Mesodermal cell (in vitro differentiated cells): ENCODE data around the gene ESYT2.
A peak's percentile ranks its signal among the peaks of the same experiment; 100 is the strongest.

ENCODE experiments used
- H3K27ac ChIP-seq: 2 replicates; pipeline ENCODE4 v1.7.0; 2013; ENCODE audit warnings: mild to moderate bottlenecking, low read depth, low read length, moderate library complexity; ENCODE audit not compliant: severe bottlenecking
- H3K36me3 ChIP-seq: 2 replicates; pipeline ENCODE4 v1.7.1; 2013; ENCODE audit warnings: mild to moderate bottlenecking, low read length, moderate library complexity; ENCODE audit not compliant: control insufficient read depth, insufficient read depth
- H3K4me1 ChIP-seq: one replicate; pipeline ENCODE4 v1.7.1; 2013; ENCODE audit warnings: mild to moderate bottlenecking, low read length; ENCODE audit not compliant: insufficient read depth, control insufficient read depth, poor library complexity, severe bottlenecking
- H3K4me3 ChIP-seq: 2 replicates; pipeline ENCODE4 v1.7.0; 2013; ENCODE audit warnings: low read length, control low read depth, mild to moderate bottlenecking; ENCODE audit not compliant: insufficient read depth, poor library complexity, severe bottlenecking; ENCODE audit errors: extremely low read depth
- H3K9me3 ChIP-seq: 2 replicates; pipeline ENCODE4 v1.7.1; 2013; ENCODE audit warnings: mild to moderate bottlenecking, low read length, moderate library complexity; ENCODE audit not compliant: control insufficient read depth
- WGBS, 2 experiments: methylation state at CpG; one replicate each; pipeline ENCODE4 v1.1.5; 2013; ENCODE audit warnings: missing lambda C conversion rate in 2 of 2; ENCODE audit not compliant: insufficient coverage in 2 of 2; 5-methylcytosine and 5-hydroxymethylcytosine counted together

Gene ESYT2

DNA sequence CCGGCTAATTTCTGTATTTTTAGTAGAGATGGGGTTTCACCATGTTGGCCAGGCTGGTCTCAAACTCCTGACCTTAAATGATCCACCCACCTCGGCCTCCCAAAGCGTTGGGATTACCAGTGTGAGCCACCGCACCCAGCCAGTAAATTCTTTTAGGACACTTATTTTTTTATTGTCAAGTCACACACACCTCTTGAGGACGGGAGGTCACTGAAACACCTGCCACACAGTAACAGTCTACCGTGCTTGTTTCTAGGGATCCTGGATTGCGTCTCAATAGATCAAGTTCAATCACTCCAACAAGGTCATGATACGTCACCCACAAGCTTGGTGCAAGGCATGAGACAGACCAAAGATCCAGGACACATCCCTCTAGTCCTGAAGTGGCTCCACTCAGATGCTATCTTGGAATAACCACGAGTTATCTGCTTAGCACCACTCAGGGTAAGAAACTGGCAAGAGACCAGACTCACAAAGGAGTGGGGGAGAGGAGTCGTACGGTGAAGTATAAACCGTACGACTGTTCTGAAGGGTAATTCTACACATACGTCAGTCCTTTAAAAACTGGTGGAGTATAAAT lies 65.8 kb downstream of the ESYT2 start:
- 96 to 97% methylated on average over 10 to 13 of the region's 14 CpGs for WGBS, 2 experiments
- Histone ChIP-seq H3K9me3 (no peaks in the 10 kb centered on the region), H3K36me3 (peaks cover 87% of the 10 kb centered on the region), H3K4me3 (no peak overlapping the region), H3K4me1 (no peaks in the 10 kb centered on the region), H3K27ac (no peak overlapping the region)

DNA sequence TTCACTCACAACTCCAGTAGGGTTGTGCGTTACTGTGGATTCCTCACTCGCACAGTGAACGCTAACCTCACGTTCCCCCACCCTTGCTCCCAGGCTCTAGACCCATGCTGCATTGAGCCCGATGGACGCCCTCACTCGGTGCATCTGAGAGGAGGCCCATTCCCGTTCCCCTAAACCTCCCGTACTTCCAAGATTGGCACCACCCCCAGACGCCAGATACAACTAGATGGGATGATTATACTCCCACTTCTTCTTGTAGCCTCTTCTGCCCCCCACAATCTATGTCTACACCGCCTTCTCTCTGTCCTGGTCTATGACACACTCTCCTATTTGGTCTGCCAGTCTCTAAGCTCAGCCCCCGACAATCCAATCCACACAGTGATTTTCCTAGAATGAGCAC lies 67.4 kb downstream of the ESYT2 start:
- peaks cover 86% of the 10 kb centered on the region for H3K36me3 ChIP-seq
- H3K9me3 ChIP-seq = no peaks in the 10 kb centered on the region
- WGBS, 2 experiments = 89 to 98% methylated on average over 11 to 12 of the region's 12 CpGs
- no peaks in the 10 kb centered on the region for H3K4me1 ChIP-seq
- H3K27ac ChIP-seq = no peak overlapping the region
- H3K4me3 ChIP-seq = no peak overlapping the region

DNA sequence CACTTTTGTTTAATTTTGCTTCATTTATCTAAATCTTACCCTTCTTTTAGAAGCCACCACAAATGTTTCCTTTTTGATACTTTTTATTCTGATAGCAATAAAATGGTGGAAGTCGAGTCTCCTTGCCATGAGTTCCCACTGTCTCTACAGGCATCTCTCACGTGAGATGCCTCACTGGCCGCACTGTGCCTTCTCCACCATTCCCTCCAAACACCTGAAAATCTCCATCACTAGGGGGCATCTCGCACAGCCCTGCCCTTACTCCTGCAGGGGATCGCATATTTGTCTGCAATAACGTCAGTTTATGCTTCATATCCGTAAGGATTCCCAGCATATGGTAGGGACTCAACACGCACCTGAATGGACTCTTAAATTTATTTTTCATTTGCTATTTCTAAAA lies 68.4 kb downstream of the ESYT2 start:
- Histone ChIP-seq H3K9me3 (no peaks in the 10 kb centered on the region), H3K4me1 (no peaks in the 10 kb centered on the region), H3K4me3 (no peak overlapping the region), H3K36me3 (peaks cover 86% of the 10 kb centered on the region), H3K27ac (no peak overlapping the region)
- WGBS, 2 experiments = 91 to 92% methylated on average over 6 of the region's 8 CpGs

DNA sequence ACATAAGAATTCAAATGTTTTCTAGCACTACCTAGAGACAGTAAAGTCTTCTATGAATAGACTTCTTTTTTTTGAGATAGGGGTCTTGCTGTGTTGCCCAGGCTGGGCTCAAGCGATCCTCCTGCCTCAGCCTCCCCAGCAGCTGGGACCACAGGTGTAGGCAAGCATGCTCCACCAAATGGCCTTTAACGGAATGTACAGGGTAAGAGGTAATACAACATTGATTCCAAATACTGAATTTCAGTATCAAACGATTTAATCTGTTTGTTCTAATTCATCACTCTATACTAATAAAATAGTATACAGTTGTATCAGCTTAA lies 68.9 kb downstream of the ESYT2 start:
- 100% methylated on average over 1 of the region's 3 CpGs; no CpG with 5 or more reads in 1 of the 2 experiments for WGBS, 2 experiments
- Histone ChIP-seq H3K4me3 (no peak overlapping the region), H3K36me3 (peaks cover 84% of the 10 kb centered on the region), H3K27ac (no peak overlapping the region), H3K9me3 (no peaks in the 10 kb centered on the region), H3K4me1 (peaks cover 4% of the 10 kb centered on the region)

DNA sequence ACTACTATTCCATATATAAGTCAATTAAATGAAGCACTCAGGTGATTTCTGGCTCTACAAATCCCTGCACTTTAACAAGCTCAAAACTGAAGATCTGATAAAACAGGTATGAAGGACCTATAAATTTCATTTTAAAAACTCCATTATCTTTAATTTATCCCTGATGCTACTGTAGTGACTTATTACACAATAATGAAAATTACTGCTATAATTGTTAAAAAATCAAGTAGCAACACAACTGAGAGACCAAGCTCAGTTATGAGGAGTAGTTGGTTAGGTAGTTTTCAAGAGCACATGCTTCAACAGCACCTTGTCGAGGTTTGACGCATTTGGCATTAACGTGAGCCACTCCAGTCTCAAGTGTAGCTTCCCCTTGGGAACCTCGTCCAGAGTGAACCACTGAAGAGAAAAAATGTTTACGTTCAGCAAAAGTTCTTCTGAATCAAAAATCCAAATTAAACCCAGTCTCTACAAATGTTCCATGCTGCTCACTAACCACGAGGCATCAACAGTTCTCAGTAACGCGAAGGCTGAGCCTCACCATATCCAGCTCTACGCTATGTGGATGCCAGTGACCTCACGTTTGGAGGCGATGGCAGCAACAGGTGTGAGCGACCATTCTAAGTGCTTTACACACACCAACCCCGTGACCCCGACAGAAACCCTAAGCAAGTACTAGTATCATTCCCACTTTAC lies 69.4 kb downstream of the ESYT2 start:
- peaks cover 9% of the 10 kb centered on the region for H3K4me1 ChIP-seq
- no peak overlapping the region for H3K4me3 ChIP-seq
- H3K9me3 ChIP-seq = no peaks in the 10 kb centered on the region
- 93 to 98% methylated on average over 12 to 14 of the region's 14 CpGs for whole genome bisulfite sequencing, 2 experiments
- peaks cover 82% of the 10 kb centered on the region for H3K36me3 ChIP-seq
- H3K27ac ChIP-seq = no peak overlapping the region

DNA sequence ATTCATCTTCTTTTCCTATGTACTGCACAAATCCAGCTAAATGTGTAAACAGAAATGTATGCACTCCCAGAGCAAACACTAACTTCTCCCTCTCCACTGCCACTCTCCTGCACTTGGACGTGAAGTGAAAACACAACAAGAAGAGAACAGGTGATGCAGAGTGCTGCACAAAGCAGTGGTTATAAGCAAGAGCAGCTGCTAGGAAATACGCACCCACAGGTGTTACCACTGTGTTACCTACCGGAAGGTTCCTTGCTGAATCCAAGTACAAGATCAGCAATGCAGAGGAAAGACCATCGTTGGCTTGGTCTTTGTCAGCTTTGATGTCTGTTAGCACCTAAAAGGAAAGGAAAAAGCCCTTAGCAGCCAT lies 70.1 kb downstream of the ESYT2 start:
- no peaks in the 10 kb centered on the region for H3K9me3 ChIP-seq
- WGBS, 2 experiments = 100% methylated on average over 3 to 4 of the region's 4 CpGs
- H3K4me3 ChIP-seq = no peak overlapping the region
- H3K4me1 ChIP-seq = peaks cover 13% of the 10 kb centered on the region
- H3K36me3 ChIP-seq = peaks cover 79% of the 10 kb centered on the region
- no peak overlapping the region for H3K27ac ChIP-seq

DNA sequence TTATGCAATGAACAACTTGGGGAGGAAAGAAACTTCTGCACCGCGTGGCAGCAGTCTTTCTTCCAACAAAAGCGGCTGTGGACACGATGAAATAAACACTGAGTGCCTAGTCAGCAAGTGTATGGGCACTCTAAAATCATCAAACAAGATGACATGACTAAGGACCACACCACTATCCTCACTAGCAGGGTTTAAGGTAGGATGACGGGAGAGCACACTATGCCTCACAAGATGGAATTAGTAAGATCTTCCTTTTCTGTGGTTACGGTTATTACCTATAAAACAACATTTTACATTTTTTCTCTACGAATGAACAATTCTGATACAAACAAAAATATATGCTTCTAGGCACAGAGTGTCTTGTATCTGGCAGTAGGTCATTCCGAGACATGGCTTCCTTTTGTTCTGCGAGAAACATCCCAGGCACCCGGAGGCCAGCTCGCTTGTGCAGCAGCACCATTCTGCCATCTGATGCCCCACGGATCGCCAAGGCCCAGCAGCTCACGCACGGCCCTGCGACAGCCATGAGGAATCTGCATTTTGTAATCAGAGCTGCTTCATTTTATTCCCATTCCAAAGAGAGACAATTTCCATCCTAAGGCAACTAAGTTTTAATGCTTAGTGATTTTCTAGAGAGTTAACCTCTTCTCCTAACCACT lies 70.6 kb downstream of the ESYT2 start:
- WGBS, 2 experiments = 95 to 97% methylated on average over 11 to 14 of the region's 16 CpGs
- H3K36me3 ChIP-seq = peaks cover 76% of the 10 kb centered on the region
- no peak overlapping the region for H3K27ac ChIP-seq
- H3K9me3 ChIP-seq = no peaks in the 10 kb centered on the region
- H3K4me1 ChIP-seq = peaks cover 13% of the 10 kb centered on the region
- H3K4me3 ChIP-seq = no peak overlapping the region

DNA sequence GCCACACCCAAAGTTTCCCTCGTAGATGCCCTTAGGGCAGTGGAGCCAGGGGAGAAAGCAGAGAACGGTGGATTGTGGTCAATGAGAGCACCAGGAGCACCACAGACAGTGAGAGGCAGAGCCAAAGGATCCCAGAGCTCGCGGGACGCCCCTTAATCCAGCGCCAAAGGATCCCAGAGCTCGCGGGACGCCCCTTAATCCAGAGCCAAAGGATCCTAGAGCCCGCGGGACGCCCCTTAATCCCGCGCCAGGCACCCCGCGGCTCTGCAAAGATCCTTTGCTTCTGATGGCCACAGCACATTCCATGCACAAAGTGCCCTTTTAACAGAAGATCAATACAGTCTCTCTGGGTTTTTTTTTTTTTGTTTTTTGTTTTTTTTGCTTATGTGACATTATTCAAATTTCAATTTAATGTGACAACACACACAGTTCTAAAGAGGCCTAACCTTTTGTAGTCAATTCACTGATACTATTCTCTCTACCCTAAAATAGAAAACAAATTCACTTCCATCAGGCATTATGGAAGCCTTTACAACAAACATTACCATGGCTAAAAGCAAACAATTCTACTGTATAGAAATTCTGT lies 71.8 kb downstream of the ESYT2 start:
- WGBS, 2 experiments = 93 to 95% methylated on average over 12 to 16 of the region's 16 CpGs
- peaks cover 76% of the 10 kb centered on the region for H3K36me3 ChIP-seq
- peaks cover 13% of the 10 kb centered on the region for H3K4me1 ChIP-seq
- no peaks in the 10 kb centered on the region for H3K9me3 ChIP-seq
- no peak overlapping the region for H3K27ac ChIP-seq
- H3K4me3 ChIP-seq = no peak overlapping the region

DNA sequence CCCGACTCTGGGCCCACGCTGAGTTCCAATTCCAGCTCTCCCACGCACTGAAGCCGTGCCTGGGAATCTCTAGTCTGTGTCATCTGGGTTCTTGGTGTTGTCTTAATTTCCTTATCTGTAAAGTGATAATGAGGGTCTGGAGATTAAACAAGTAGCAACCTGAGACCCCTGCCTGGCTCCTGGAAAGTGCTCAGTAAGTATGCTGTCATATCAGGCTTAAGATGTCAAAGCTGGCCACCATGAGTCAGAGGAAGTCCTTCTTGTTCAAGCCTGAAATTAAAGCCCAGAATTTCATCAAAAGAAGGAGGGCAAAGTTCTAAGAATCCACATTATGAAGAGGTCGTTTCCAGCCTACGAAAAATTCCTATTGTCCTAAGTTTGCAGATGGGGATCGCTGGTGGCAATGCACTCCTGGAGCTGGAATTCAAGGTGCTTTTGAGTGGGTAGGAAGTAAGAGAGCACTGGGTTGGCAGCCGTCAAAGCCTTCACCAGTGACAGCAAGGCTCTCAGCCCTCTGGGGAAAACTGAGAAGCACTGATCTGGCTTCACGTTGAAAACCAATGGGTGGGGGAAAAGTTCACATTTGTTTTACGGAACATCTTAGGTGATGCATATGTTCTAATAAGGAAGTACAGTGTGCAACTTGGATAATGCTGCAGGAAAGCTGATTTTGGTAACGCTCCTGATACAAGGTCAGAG lies 74.4 kb downstream of the ESYT2 start:
- Histone ChIP-seq H3K27ac (peak overlapping the region; percentile 51), H3K4me3 (no peak overlapping the region), H3K9me3 (no peaks in the 10 kb centered on the region), H3K36me3 (peaks cover 51% of the 10 kb centered on the region), H3K4me1 (peaks cover 13% of the 10 kb centered on the region)
- WGBS, 2 experiments = 87 to 91% methylated on average over 11 of the region's 11 CpGs

DNA sequence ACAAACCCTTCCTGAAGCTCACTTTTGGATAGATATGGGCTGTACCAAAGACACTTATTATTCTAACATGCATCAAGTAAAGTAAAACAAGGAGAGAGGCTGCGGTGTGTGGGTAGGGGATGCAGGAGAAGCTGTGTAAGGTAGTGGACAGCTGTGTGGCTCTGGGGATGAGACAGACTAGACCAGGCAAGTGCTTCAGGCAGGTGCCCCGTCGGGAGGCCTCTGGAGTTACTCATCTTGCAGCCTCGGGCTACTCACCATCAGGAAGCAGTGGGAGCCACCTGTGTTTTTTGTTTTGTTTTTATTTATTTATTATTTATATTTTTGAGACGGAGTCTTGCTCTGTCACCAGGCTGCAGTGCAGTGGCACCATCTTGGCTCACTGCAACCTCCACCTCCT lies 75.4 kb downstream of the ESYT2 start:
- no peak overlapping the region for H3K4me3 ChIP-seq
- 89 to 100% methylated on average over 1 to 3 of the region's 5 CpGs for WGBS, 2 experiments
- peaks cover 13% of the 10 kb centered on the region for H3K4me1 ChIP-seq
- H3K36me3 ChIP-seq = peaks cover 49% of the 10 kb centered on the region
- H3K9me3 ChIP-seq = no peaks in the 10 kb centered on the region
- no peak overlapping the region for H3K27ac ChIP-seq
